Measurements from ENCODE around the gene SH2B3.

- no peak for TF ChIP-seq CTCF (IDR thresholded peaks at IDR 0.05; ENCODE audit: poor library complexity, severe bottlenecking)
- no peak for TF ChIP-seq EZH2 (IDR thresholded peaks at IDR 0.05; ENCODE audit: borderline replicate concordance, insufficient read depth, low read length, poor library complexity, severe bottlenecking)
- no peak for TF ChIP-seq POLR2AphosphoS5 (IDR thresholded peaks at IDR 0.05)
- TF ChIP-seq RAD21 (conservative IDR thresholded peaks at IDR 0.05) = no peak
- TF ChIP-seq EP300 (conservative IDR thresholded peaks at IDR 0.05; ENCODE audit: poor library complexity, severe bottlenecking) = no peak
- no peak for TF ChIP-seq TAF1 (IDR thresholded peaks at IDR 0.05; ENCODE audit: low read depth)
- no peak for TF ChIP-seq SMC3 (conservative IDR thresholded peaks at IDR 0.05; ENCODE audit: poor library complexity)
- no peak for TF ChIP-seq REST (IDR thresholded peaks at IDR 0.05; ENCODE audit: borderline replicate concordance)
- no peak for TF ChIP-seq MXI1 (conservative IDR thresholded peaks at IDR 0.05; ENCODE audit: poor library complexity, severe bottlenecking)
These were observed 1.8 kb downstream of the SH2B3 start for GRCh38 chr12:111407377-111408115.

Data from neural cell (in vitro differentiated cells).